HCT116 (cell line): Measurements from ENCODE around the gene GTF3C4. TPM values are rescaled to one million over a fixed set of nuclear protein-coding genes. Genes with fewer than 3 reads are reported as not detected.

ENCODE experiments used
- ATAC-seq: fragments of 200-7000 bp; cut with Tn5 transposase; 2 replicates; pipeline ENCODE4 v1.9.1; 2020; ENCODE audit warnings: mild to moderate bottlenecking, moderate library complexity
- BruUV-seq: library from RNA; stranded (reverse); fragments of 400-500 nt; replicated peaks from 2 replicates; lab custom pipeline; 2021; lab: Mats Ljungman, UMichigan
- CTCF ChIA-PET: fragments of 300-600 bp; sonication (Branson Sonifier 250); formaldehyde crosslinking; loops from one replicate; lab custom pipeline; 2021; ENCODE audit warnings: antibody characterized with exemption; lab: Charles Lee
- POLR2A ChIA-PET: fragments of 300-600, 350-600 bp; sonication (Branson Sonifier 250); formaldehyde crosslinking; loops from one replicate; lab custom pipeline; 2021; ENCODE audit warnings: antibody characterized with exemption; lab: Charles Lee
- RAD21 ChIA-PET, 2 experiments: fragments of 300-600 bp; sonication (Branson Sonifier 250); formaldehyde crosslinking; loops; one replicate each; lab custom pipeline; 2023; ENCODE audit warnings: low total read pairs in 2 of 2; ENCODE audit not compliant: uncharacterized antibody in 2 of 2, unreplicated experiment in 2 of 2, low non-redundant PET in 1 of 2; lab: Charles Lee
- DNase-seq: peaks from one replicate; pipeline ENCODE4 v3.0.0-alpha.2; 2010; ENCODE audit warnings: low read depth, low spot score
- H2AFZ ChIP-seq: fragments of 200-600 bp; shearing (Covaris generic), sonication (generic); 2 replicates; pipeline ENCODE4 v1.6.1; 2017; ENCODE audit warnings: low read depth, mixed run types, mixed read lengths, antibody characterized with exemption, low read length; ENCODE audit not compliant: poor library complexity, severe bottlenecking
- H3K27ac ChIP-seq: 2 replicates; pipeline ENCODE4 v1.5.1; 2012; ENCODE audit warnings: low read depth, low read length
- H3K27me3 ChIP-seq: fragments of 200-600 bp; sonication (generic); 2 replicates; pipeline ENCODE4 v1.6.1; 2016; ENCODE audit warnings: mixed run types, low read length, mixed read lengths; ENCODE audit not compliant: insufficient read depth
- H3K36me3 ChIP-seq, 2 experiments: fragments of 200-500 bp in 1 of 2; fragments of 200-600 bp in 1 of 2; sonication (Bioruptor generic) in 1 of 2; sonication (generic) in 1 of 2; 2 replicates each; pipeline versions ENCODE4 v1.5.1 to v1.6.1; 2014 to 2016; ENCODE audit warnings: low read length in 2 of 2, inconsistent platforms in 1 of 2, mixed read lengths in 1 of 2, mixed run types in 1 of 2; ENCODE audit not compliant: insufficient read depth in 2 of 2, control insufficient read depth in 1 of 2
- H3K4me1 ChIP-seq, 2 experiments: fragments of 200-600 bp in 1 of 2; sonication (generic) in 1 of 2; 2 replicates each; pipeline versions ENCODE4 v1.5.1 to v1.6.1; 2012 to 2017; ENCODE audit warnings: low read length in 2 of 2, inconsistent platforms in 1 of 2, mild to moderate bottlenecking in 1 of 2, mixed read lengths in 1 of 2, mixed run types in 1 of 2, moderate library complexity in 1 of 2; ENCODE audit not compliant: insufficient read depth in 2 of 2, control insufficient read depth in 1 of 2
- H3K4me2 ChIP-seq: fragments of 200-600 bp; sonication (generic); 2 replicates; pipeline ENCODE4 v1.6.1; 2017; ENCODE audit warnings: mixed run types, low read length, mixed read lengths
- H3K4me3 ChIP-seq, 2 experiments: fragments of 200-600 bp in 1 of 2; sonication (generic) in 1 of 2; replicated peaks in 1 of 2; 2 replicates each; pipeline ENCODE4 v1.5.1; 2011 to 2016; ENCODE audit warnings: low read length in 2 of 2, control low read depth in 1 of 2, low read depth in 1 of 2, mild to moderate bottlenecking in 1 of 2, mixed read lengths in 1 of 2, mixed run types in 1 of 2
- H3K79me2 ChIP-seq: fragments of 200-600 bp; sonication (generic); 2 replicates; pipeline ENCODE4 v1.6.1; 2017; ENCODE audit warnings: mild to moderate bottlenecking, mixed run types, low read length, moderate library complexity, mixed read lengths; ENCODE audit not compliant: insufficient read depth
- H3K9ac ChIP-seq: fragments of 200-600 bp; sonication (generic); 2 replicates; pipeline ENCODE4 v1.6.1; 2016; ENCODE audit warnings: low read length, mixed read lengths
- H3K9me2 ChIP-seq: fragments of 200-600 bp; sonication (generic), shearing (Covaris generic); 2 replicates; pipeline ENCODE4 v1.6.1; 2017; ENCODE audit warnings: mixed run types, mild to moderate bottlenecking, moderate library complexity; ENCODE audit not compliant: insufficient read depth
- H3K9me3 ChIP-seq, 2 experiments: fragments of 200-500 bp in 1 of 2; fragments of 200-600 bp in 1 of 2; sonication (Bioruptor generic) in 1 of 2; sonication (generic) in 1 of 2; 2 replicates each; pipeline ENCODE4 v1.6.1; 2014 to 2017; ENCODE audit warnings: low read length in 2 of 2, mixed read lengths in 2 of 2, inconsistent platforms in 1 of 2, low read depth in 1 of 2, mild to moderate bottlenecking in 1 of 2, mixed run types in 1 of 2, moderate library complexity in 1 of 2; ENCODE audit not compliant: control insufficient read depth in 1 of 2, insufficient read depth in 1 of 2
- H4K20me1 ChIP-seq: fragments of 200-600 bp; sonication (generic), shearing (Covaris generic); 2 replicates; pipeline ENCODE4 v1.6.1; 2017; ENCODE audit warnings: mixed run types, mild to moderate bottlenecking, moderate library complexity; ENCODE audit not compliant: insufficient read depth
- ATF3 ChIP-seq: IDR thresholded peaks from 2 replicates; pipeline ENCODE4 v1.6.1; 2012
- CBX3 ChIP-seq: IDR thresholded peaks from 2 replicates; pipeline ENCODE4 v1.6.1; 2012; ENCODE audit warnings: low read depth
- CEBPB ChIP-seq: IDR thresholded peaks from 2 replicates; pipeline ENCODE4 v1.6.1; 2012; ENCODE audit warnings: low read depth
- CTCF ChIP-seq, 3 experiments: fragments of 200-600 bp in 1 of 3; sonication (generic) in 1 of 3; IDR thresholded peaks in 2 of 3; conservative IDR thresholded peaks in 1 of 3; 2 replicates each; pipeline ENCODE4 v1.5.1; 2012 to 2017; ENCODE audit warnings: low read depth in 2 of 3, low read length in 2 of 3, antibody characterized with exemption in 1 of 3, borderline replicate concordance in 1 of 3, control low read depth in 1 of 3, mild to moderate bottlenecking in 1 of 3, mixed read lengths in 1 of 3, mixed run types in 1 of 3, moderate library complexity in 1 of 3; ENCODE audit not compliant: insufficient read depth in 1 of 3
- EGR1 ChIP-seq: IDR thresholded peaks from 2 replicates; pipeline ENCODE4 v1.6.1; 2012; ENCODE audit warnings: low read depth
- ELF1 ChIP-seq: IDR thresholded peaks from 2 replicates; pipeline ENCODE4 v1.6.1; 2012; ENCODE audit warnings: low read depth, borderline replicate concordance
- EZH2 ChIP-seq: fragments of 200-600 bp; sonication (generic); IDR thresholded peaks from 2 replicates; pipeline ENCODE4 v1.6.1; 2017; ENCODE audit warnings: antibody characterized with exemption, mixed run types
- JUND ChIP-seq: IDR thresholded peaks from 2 replicates; pipeline ENCODE4 v1.6.1; 2012
- MAX ChIP-seq: IDR thresholded peaks from 2 replicates; pipeline ENCODE4 v1.6.1; 2012
- POLR2A ChIP-seq: IDR thresholded peaks from 2 replicates; pipeline ENCODE4 v1.7.0; 2011; ENCODE audit warnings: borderline replicate concordance; ENCODE audit not compliant: insufficient read depth, insufficient read length; ENCODE audit errors: extremely low read depth
- POLR2AphosphoS5 ChIP-seq: IDR thresholded peaks from 2 replicates; pipeline ENCODE4 v1.6.1; 2011; ENCODE audit warnings: mild to moderate bottlenecking, low read depth, low read length, moderate library complexity
- RAD21 ChIP-seq: IDR thresholded peaks from 2 replicates; pipeline ENCODE4 v1.6.1; 2012; ENCODE audit warnings: low read depth, mild to moderate bottlenecking
- REST ChIP-seq: IDR thresholded peaks from 2 replicates; pipeline ENCODE4 v1.6.1; 2012; ENCODE audit warnings: low read depth
- SIN3A ChIP-seq: IDR thresholded peaks from 2 replicates; pipeline ENCODE4 v1.6.1; 2012; ENCODE audit warnings: low read depth
- SP1 ChIP-seq: IDR thresholded peaks from 2 replicates; pipeline ENCODE4 v1.6.1; 2012; ENCODE audit warnings: low read depth
- SRF ChIP-seq: IDR thresholded peaks from 2 replicates; pipeline ENCODE4 v1.6.1; 2012; ENCODE audit warnings: low read depth
- YY1 ChIP-seq: IDR thresholded peaks from 2 replicates; pipeline ENCODE4 v1.6.1; 2011; ENCODE audit warnings: low read length, low read depth, moderate library complexity, mild to moderate bottlenecking; ENCODE audit not compliant: insufficient replicate concordance; ENCODE audit errors: extremely low read depth
- ZBTB33 ChIP-seq: IDR thresholded peaks from 2 replicates; pipeline ENCODE4 v1.6.1; 2011; ENCODE audit warnings: mild to moderate bottlenecking, low read length, moderate library complexity; ENCODE audit not compliant: insufficient replicate concordance; ENCODE audit errors: extremely low read depth
- ZFX ChIP-seq: fragments of 450-650 bp; IDR thresholded peaks from 2 replicates; pipeline ENCODE4 v1.6.1; 2017
- ZNF274 ChIP-seq: fragments of 200-500 bp; sonication (Bioruptor generic); IDR thresholded peaks from 2 replicates; pipeline ENCODE4 v1.6.1; 2014; ENCODE audit warnings: mild to moderate bottlenecking, low read depth, low read length, inconsistent platforms
- intact Hi-C: fragments of 100-400 bp; cut with micrococcal nuclease; formaldehyde crosslinking; loops from 2 replicates; pipeline ENCODE4 v1.10.0; 2022
- total RNA-seq: library from RNA; stranded (reverse); gene quantifications from one replicate; pipeline ENCODE4 v1.2.1, GENCODE V29; 2021; ENCODE audit not compliant: unreplicated experiment

Gene GTF3C4
- total RNA-seq, 1 experiment from 2014 or later: 26.4 TPM

- TF ChIP-seq CBX3 (no peak), CEBPB (no peak), ZBTB33 (no peak), POLR2A (no peak), SRF (no peak), CTCF (IDR thresholded peaks at IDR 0.05 in 2 of 3, conservative IDR thresholded peaks at IDR 0.05 in 1 of 3; ENCODE audit: borderline replicate concordance in 1 of 3, insufficient read depth in 1 of 3, low read depth in 2 of 3, low read length in 2 of 3) (no peak), ZFX (no peak), YY1 (no peak), SIN3A (no peak), RAD21 (no peak), ATF3 (no peak), ZNF274 (no peak), REST (no peak), EZH2 (no peak), EGR1 (no peak), POLR2AphosphoS5 (no peak), JUND (no peak), MAX (no peak), SP1 (no peak), ELF1 (no peak)
- Histone ChIP-seq H2AFZ (no peak overlapping the region), H3K4me1 (no peaks in the 10 kb centered on the region), H3K79me2 (0 out of 2 replicates have a peak, but pooled peaks cover 4% of the 10 kb centered on the region), H3K9me2 (no peaks in the 10 kb centered on the region), H3K27ac (no peak overlapping the region), H3K36me3 (peaks cover 40 to 48% of the 10 kb centered on the region in 2 experiments; a peak in 3 of 4 replicates), H3K27me3 (no peaks in the 10 kb centered on the region), H3K9me3 (no peaks in the 10 kb centered on the region), H3K4me2 (no peak overlapping the region), H3K4me3 (no peak overlapping the region), H4K20me1 (no peaks in the 10 kb centered on the region), H3K9ac (no peak overlapping the region)
- ATAC-seq (no peak), DNase-seq (no peak)
- RAD21 ChIA-PET: no interaction called here
- POLR2A ChIA-PET: no interaction called here
- intact Hi-C loops: no loop called here
- no TSS peak for BruUV-seq
- CTCF ChIA-PET: no interaction called here
These were observed 29.0 kb upstream of the GTF3C4 start for GRCh38 chr9:132641216-132641615.
